UCSD-AML1 (cell line): Measurements from ENCODE around the gene TCEA3.

Experiments used
- DNase-seq: peaks from one replicate; lab custom pipeline; 2025; ENCODE audit not compliant: unreplicated experiment; lab: John Stamatoyannopoulos, UW

TCEA3 gene

GRCh38 chr1:23424293-23425192 is at the start of gene TCEA3:
TSS of gene TCEA3 (minus strand) at chr1:23424748. CDS start at chr1:23424633, 115 bp downstream.
- DNase-seq = no peak

GRCh38 chr1:23473037-23473800 is 48.7 kb upstream of the TCEA3 start:
- DNase-seq = no peak

GRCh38 chr1:23472351-23473036 is 47.9 kb upstream of the TCEA3 start:
- no peak for DNase-seq

- DNase-seq = no peak
These were observed 47.0 kb upstream of the TCEA3 start for GRCh38 chr1:23471473-23472075.

- no peak for DNase-seq
These were observed 45.9 kb upstream of the TCEA3 start for GRCh38 chr1:23470282-23471070.

DNA sequence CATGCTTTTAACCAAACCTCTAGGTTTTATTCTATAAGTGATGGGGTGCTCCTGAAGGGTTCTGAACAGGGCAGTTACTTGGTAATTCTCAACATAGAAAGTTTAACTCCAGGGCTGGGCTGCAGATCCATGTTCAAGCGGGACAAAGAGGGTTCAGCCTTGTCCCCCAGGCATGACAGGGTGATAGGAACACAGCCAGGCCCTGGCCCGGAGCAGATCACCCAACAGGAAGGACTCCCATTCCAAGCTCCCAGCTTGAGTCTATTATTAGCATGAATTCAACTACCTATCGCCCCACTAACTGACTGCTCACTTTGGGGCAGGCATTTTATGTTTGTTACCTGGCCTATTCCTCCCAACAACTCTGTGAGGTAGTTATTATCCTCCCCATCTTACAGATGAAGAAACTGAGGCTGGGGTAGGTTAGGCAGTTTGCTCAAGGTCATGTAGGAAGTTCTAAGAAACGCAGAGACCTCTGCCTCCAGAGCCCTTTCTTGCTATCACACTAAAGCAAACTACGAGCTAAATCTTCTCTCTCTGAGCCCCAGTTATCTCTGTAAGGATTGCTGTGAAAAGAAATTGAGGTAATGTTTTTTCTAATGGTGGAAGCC is 44.9 kb upstream of the TCEA3 start:
- DNase-seq = no peak

DNA sequence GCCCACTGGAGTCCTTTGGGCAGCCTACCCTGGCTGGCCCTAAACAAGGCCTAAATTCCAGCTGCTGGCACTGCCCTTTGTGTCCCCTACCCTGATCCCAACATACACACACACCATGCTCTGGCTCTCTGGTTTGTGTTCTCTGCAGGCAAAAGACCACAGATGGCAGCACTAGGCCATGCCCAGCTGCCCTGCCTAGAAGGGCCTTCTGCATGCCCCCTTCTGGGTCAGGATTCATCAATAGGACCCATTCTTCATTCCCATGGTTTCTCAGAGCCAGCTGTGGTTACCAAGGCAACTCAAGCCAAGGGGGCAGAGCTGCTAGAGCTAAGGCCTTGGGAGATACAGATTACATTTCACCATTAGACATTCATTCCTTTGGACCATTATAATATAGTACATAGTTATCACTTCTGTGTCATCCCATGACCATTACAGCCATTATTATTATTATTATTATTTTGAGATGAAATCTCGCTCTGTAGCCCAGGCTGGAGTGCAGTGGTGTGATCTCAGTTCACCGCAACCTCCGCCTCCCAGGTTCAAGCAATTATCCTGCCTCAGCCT is 42.0 kb upstream of the TCEA3 start:
- no peak for DNase-seq

GRCh38 chr1:23463286-23463685 is 38.7 kb upstream of the TCEA3 start:
- no peak for DNase-seq

- no peak for DNase-seq
These were observed 38.2 kb upstream of the TCEA3 start for GRCh38 chr1:23462766-23463165.

GRCh38 chr1:23461050-23461449 is 36.5 kb upstream of the TCEA3 start:
- DNase-seq = no peak

GRCh38 chr1:23460519-23460918 is 36.0 kb upstream of the TCEA3 start:
- DNase-seq = no peak

GRCh38 chr1:23459338-23459757 is 34.8 kb upstream of the TCEA3 start:
- DNase-seq = no peak

DNA sequence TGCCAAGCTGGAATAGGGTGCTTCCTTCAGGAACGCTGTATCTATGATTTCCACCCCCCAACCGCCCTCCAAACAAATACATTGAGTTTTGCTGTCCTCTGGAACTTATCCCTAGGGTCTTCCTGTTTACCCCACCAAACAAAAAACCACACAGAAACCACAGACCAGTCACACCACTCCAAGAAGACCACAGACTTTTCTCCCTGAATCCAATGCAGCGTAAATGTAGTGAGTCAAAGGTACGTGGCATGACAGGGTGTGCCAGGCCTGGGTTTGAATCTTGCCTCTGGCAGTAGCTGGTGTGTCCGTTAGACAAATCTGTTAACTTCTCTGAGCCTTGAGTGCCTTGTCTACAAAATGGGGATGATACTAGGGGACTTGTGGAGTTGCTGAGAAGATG is 31.7 kb upstream of the TCEA3 start:
- no peak for DNase-seq

GRCh38 chr1:23453455-23454000 is 29.0 kb upstream of the TCEA3 start:
- no peak for DNase-seq

- no peak for DNase-seq
These were observed 27.5 kb upstream of the TCEA3 start for GRCh38 chr1:23452011-23452411.

DNA sequence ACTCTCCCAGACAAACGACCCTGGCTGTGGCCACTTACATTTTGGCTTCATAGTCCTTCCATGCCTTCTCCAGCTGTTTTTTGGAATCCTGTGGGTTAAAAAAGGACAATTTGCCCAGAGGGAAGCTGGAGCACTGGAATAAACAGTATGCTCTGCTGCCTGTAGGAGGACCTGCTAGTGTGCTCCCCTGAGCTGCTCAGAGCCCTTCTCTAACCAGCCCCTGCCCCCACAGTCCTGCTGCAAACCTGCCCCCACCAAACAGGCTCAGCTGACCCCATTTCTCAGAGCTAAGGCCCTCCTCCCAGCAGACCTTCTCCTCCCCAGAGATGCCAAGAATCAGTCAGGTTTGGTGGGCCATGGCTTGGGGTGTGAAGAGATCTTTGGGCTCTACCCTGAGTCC is 26.9 kb upstream of the TCEA3 start:
- DNase-seq = no peak

GRCh38 chr1:23450894-23451293 is 26.3 kb upstream of the TCEA3 start:
- DNase-seq = no peak

DNA sequence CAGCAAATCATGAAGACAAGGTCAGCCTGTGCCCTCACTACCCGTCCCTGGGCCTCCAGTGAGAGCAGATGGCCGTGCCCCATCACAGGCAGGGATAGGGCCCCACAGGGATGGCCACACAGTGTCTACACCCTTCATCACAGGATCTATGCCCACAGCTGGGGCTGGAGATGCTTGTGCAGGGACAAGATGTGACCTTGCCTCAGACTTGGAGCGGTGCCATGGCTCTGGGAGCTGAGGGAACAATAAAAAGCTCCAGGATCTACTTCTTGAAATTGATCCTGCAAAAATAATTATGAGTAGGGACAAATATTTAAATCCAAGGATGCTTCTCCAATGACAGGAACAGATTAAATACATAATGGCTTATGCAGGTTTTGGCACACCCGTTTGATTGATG is 25.4 kb upstream of the TCEA3 start:
- DNase-seq = no peak

DNA sequence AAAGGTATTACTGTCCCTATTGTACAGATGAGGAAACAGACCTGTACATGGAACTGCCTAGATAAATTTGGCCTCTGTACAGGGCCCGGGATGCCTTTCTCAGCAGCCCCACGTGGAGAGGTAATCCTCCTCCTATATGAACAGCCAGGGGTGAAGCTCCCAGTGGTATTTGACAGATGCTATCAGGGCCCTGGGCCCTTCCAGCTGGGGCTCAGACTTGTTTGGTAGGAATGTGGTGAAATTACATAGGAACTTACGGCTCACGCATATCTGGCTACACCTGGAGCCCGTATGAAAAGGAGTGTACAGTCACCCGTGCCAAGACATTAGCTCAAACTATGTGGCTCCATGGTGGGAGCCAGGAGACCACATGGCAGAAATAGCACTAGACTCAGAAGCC is 24.8 kb upstream of the TCEA3 start:
- no peak for DNase-seq
